ENCODE data around the gene MVB12B. TPM values are rescaled to one million over a fixed set of nuclear protein-coding genes. Genes with fewer than 3 reads are reported as not detected.

MVB12B gene
- total RNA-seq, 1 experiment from 2014 or later: 5.8 TPM

- no peaks in the 10 kb centered on the region for H3K4me1 ChIP-seq (ENCODE audit: insufficient read depth, low read length)
Measured at GRCh38 chr9:126360073-126360472, 33.4 kb downstream of the MVB12B start.

More at GRCh38 chr9:126360073-126360472, 33.4 kb downstream of the MVB12B start:
- TF ChIP-seq CTCF (conservative IDR thresholded peaks at IDR 0.05): no peak
- no peak overlapping the region for H3K27ac ChIP-seq (ENCODE audit: insufficient read length, low read depth, low read length)
- H4K91ac ChIP-seq (ENCODE audit: insufficient read length, low read depth, low read length): no peak overlapping the region
- H2BK20ac ChIP-seq (ENCODE audit: low read depth, low read length, poor library complexity, severe bottlenecking): no peak overlapping the region
- no peaks in the 10 kb centered on the region for H3K9me3 ChIP-seq (ENCODE audit: control insufficient read depth, low read depth, low read length)
- H3K27me3 ChIP-seq (ENCODE audit: insufficient read depth, low read length): no peaks in the 10 kb centered on the region
- H2BK12ac ChIP-seq (ENCODE audit: insufficient read length, low read depth, low read length): no peak overlapping the region
- H3K56ac ChIP-seq (ENCODE audit: insufficient read length, low read depth, low read length): no peak overlapping the region
- peaks cover 28 to 34% of the 10 kb centered on the region in 2 experiments for H3K9me3 Mint-ChIP-seq
- peaks cover 8 to 34% (median 21%) of the 10 kb centered on the region in 3 experiments for H3K36me3 Mint-ChIP-seq (ENCODE audit: insufficient read depth in 1 of 3, low read depth in 3 of 3)
- no peak overlapping the region for H3K9ac ChIP-seq (ENCODE audit: extremely low read depth, insufficient read length, low read length)
- no peaks in the 10 kb centered on the region for H3K79me2 ChIP-seq (ENCODE audit: insufficient read depth, low read length)
- no peak overlapping the region for H4K5ac ChIP-seq (ENCODE audit: insufficient read length, low read depth, low read length)
- no peak overlapping the region for H3K4ac ChIP-seq (ENCODE audit: low read depth, low read length)
- no peak overlapping the region for H2BK120ac ChIP-seq (ENCODE audit: low read depth, low read length, poor library complexity, severe bottlenecking)
- no peak overlapping the region for H3K27ac Mint-ChIP-seq
- H3K79me1 ChIP-seq (ENCODE audit: insufficient read depth, low read depth, low read length, poor library complexity, severe bottlenecking): no peaks in the 10 kb centered on the region
- no peaks in the 10 kb centered on the region for H3K23me2 ChIP-seq (ENCODE audit: insufficient read length, low read depth, low read length, poor library complexity, severe bottlenecking)
- H4K20me1 ChIP-seq (ENCODE audit: control insufficient read depth, insufficient read depth, insufficient read length): no peaks in the 10 kb centered on the region
- no peak overlapping the region for H3K4me3 Mint-ChIP-seq
- no peak for DNase-seq
- no peak overlapping the region for H3K23ac ChIP-seq (ENCODE audit: insufficient read length, low read depth, low read length)
- peaks cover 3 to 4% of the 10 kb centered on the region in 2 experiments; a peak in 3 of 4 replicates for H3K4me1 Mint-ChIP-seq
- no peak overlapping the region for H2BK5ac ChIP-seq (ENCODE audit: insufficient read length, low read length)
- H4K8ac ChIP-seq (replicated peaks; ENCODE audit: insufficient read length, low read depth, low read length): no peak overlapping the region
- H2AFZ ChIP-seq (ENCODE audit: low read length): no peak overlapping the region
- H3K14ac ChIP-seq (ENCODE audit: insufficient read depth, low read length): no peak overlapping the region
- no peak overlapping the region for H2AK5ac ChIP-seq (ENCODE audit: insufficient read length, low read length)
- WGBS (ENCODE audit: extremely low coverage, insufficient read length, low lambda C conversion rate): no CpG with 5 or more reads among the region's 1 CpG
- no peak overlapping the region for H3T11ph ChIP-seq (ENCODE audit: low read length)
- no peak overlapping the region for H2BK15ac ChIP-seq (ENCODE audit: low read depth, low read length)
- H3K18ac ChIP-seq (ENCODE audit: insufficient read length, low read depth, low read length): no peak overlapping the region
- no peaks in the 10 kb centered on the region for H3K27me3 Mint-ChIP-seq (ENCODE audit: low read depth)
- no peak overlapping the region for H3K4me2 ChIP-seq (ENCODE audit: insufficient read depth, insufficient read length, low read length)
